H7 (cell line): ENCODE results near the gene ZDHHC8. TPM values are rescaled to one million over a fixed set of nuclear protein-coding genes. Genes with fewer than 3 reads are reported as not detected.
A peak's percentile ranks its signal among the peaks of the same experiment; 100 is the strongest.

ENCODE experiments used
- DNase-seq: peaks from one replicate; pipeline ENCODE4 v3.0.0; 2012
- H3K27me3 ChIP-seq: 2 replicates; pipeline ENCODE4 v1.6.0; 2011; ENCODE audit warnings: mild to moderate bottlenecking, low read length; ENCODE audit not compliant: control insufficient read depth, insufficient read depth
- H3K36me3 ChIP-seq: replicated peaks from 2 replicates; pipeline ENCODE4 v1.5.1; 2011; ENCODE audit warnings: low read length; ENCODE audit not compliant: control insufficient read depth, insufficient read depth
- H3K4me3 ChIP-seq: 2 replicates; pipeline ENCODE4 v1.5.1; 2011; ENCODE audit warnings: low read depth, mild to moderate bottlenecking, control low read depth, low read length, moderate library complexity; ENCODE audit not compliant: insufficient read depth
- total RNA-seq: library from RNA; depleted of rRNA; stranded (reverse); fragments of >200 nt; shearing (Covaris generic); gene quantifications from 2 replicates; pipeline ENCODE4 v1.2.3, GENCODE V29; 2014; rRNA removed

The ZDHHC8 gene, protein sequence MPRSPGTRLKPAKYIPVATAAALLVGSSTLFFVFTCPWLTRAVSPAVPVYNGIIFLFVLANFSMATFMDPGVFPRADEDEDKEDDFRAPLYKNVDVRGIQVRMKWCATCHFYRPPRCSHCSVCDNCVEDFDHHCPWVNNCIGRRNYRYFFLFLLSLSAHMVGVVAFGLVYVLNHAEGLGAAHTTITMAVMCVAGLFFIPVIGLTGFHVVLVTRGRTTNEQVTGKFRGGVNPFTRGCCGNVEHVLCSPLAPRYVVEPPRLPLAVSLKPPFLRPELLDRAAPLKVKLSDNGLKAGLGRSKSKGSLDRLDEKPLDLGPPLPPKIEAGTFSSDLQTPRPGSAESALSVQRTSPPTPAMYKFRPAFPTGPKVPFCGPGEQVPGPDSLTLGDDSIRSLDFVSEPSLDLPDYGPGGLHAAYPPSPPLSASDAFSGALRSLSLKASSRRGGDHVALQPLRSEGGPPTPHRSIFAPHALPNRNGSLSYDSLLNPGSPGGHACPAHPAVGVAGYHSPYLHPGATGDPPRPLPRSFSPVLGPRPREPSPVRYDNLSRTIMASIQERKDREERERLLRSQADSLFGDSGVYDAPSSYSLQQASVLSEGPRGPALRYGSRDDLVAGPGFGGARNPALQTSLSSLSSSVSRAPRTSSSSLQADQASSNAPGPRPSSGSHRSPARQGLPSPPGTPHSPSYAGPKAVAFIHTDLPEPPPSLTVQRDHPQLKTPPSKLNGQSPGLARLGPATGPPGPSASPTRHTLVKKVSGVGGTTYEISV
- 15.6 and 16.6 TPM in 2 replicates for total RNA-seq

DNA sequence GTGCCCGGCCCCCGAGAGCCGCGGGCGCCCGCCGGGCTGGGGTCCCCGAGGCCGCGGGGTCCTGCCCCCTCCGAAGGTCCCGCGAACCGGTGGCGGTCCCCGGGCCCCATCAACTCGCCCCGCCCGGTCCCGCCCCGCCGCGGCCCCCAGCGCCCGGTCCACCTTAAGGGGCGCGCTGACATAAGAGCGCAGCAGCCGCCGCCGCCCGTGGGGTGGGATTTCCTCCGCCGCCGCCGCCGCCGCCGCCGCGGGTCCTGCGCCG, at the start of gene ZDHHC8:
Gene ZDHHC8 (plus strand): TSS at position 208 of the 262 bp plus-strand sequence. CDS start 144 bp downstream, outside the sequence.
- DNase-seq, result peak; percentile 85

GRCh38 chr22:20083157-20083890, 48.3 kb upstream of the ZDHHC8 start:
- Histone ChIP-seq H3K27me3 (no peaks in the 10 kb centered on the region), H3K4me3 (no peak overlapping the region), H3K36me3 (peaks cover 24% of the 10 kb centered on the region)
- DNase-seq, result no peak

More for the DNA sequence above, at the start of gene ZDHHC8:
- Histone ChIP-seq H3K36me3 (peaks cover 4% of the 10 kb centered on the region), H3K4me3 (peak within 1 kb of the TSS; percentile 84), H3K27me3 (no peaks in the 10 kb centered on the region)

DNA sequence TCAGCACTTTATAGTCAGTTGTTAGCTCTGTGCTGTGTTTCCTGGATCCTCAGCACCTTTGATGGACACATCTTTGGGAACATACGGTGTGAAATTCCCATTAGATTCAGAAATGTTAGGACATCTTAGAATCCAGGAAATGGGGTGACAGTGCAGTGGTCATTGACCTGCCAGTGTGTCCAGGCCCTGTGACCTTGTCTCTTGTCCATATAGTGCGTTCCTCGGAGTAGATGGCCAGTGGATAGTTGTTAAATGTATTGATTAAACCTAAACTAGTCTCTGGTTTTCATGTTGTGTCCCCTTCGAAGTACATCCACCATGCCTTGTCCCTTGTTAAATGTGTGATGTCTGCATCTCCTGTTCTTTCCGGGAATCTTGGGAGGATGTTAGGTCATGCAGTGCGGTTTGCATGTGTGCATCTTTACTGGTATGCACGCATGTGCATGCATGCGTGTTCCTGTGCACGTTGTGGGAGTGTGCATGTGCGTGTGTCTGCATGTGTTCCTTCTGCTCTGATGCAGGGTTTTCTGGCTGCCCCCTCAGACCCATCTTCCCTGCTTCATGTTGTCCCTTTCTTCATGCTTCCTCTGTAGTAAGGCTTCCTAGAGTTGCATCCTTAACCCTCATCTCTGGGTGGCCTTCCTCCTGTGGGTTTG, 47.6 kb upstream of the ZDHHC8 start:
- no peak overlapping the region for H3K4me3 ChIP-seq
- no peak for DNase-seq
- H3K27me3 ChIP-seq, result no peaks in the 10 kb centered on the region
- peaks cover 31% of the 10 kb centered on the region for H3K36me3 ChIP-seq

GRCh38 chr22:20084547-20085413, 46.8 kb upstream of the ZDHHC8 start:
- peaks cover 38% of the 10 kb centered on the region for H3K36me3 ChIP-seq
- no peak overlapping the region for H3K4me3 ChIP-seq
- DNase-seq, result peak; percentile 95
- H3K27me3 ChIP-seq, result no peaks in the 10 kb centered on the region

DNA sequence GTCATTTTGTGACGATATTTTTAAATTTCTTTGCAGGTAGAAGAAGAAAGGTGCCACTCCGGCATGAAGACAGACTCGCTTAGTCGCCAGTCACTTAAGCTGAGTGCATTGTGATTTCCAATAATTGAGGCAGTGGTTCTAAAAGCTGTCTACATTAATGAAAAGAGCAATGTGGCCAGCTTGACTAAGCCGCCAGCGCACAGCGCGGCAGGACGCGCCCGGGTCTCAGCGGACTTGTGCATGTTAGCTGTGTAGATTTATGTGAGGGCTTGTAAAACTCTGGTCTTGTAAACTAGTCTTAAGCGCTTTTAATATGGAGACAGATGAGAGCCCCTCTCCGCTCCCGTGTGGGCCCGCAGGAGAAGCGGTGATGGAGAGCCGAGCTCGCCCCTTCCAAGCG, 46.0 kb upstream of the ZDHHC8 start:
- Histone ChIP-seq H3K36me3 (peaks cover 47% of the 10 kb centered on the region), H3K27me3 (no peaks in the 10 kb centered on the region), H3K4me3 (no peak overlapping the region)
- no peak for DNase-seq

GRCh38 chr22:20086101-20086599, 45.5 kb upstream of the ZDHHC8 start:
- Histone ChIP-seq H3K4me3 (no peak overlapping the region), H3K36me3 (peaks cover 51% of the 10 kb centered on the region)
- DNase-seq, result no peak

GRCh38 chr22:20086763-20087162, 44.8 kb upstream of the ZDHHC8 start:
- peaks cover 57% of the 10 kb centered on the region for H3K36me3 ChIP-seq
- no peak overlapping the region for H3K4me3 ChIP-seq
- DNase-seq, result no peak
- no peaks in the 10 kb centered on the region for H3K27me3 ChIP-seq

More at GRCh38 chr22:20086101-20086599, 45.5 kb upstream of the ZDHHC8 start:
- H3K27me3 ChIP-seq, result no peaks in the 10 kb centered on the region

GRCh38 chr22:20087319-20088262, 44.0 kb upstream of the ZDHHC8 start:
- Histone ChIP-seq H3K4me3 (no peak overlapping the region), H3K27me3 (no peaks in the 10 kb centered on the region), H3K36me3 (peaks cover 64% of the 10 kb centered on the region)
- DNase-seq, result no peak

- H3K36me3 ChIP-seq, result peaks cover 66% of the 10 kb centered on the region
Observed at GRCh38 chr22:20088263-20088648, 43.3 kb upstream of the ZDHHC8 start.

DNA sequence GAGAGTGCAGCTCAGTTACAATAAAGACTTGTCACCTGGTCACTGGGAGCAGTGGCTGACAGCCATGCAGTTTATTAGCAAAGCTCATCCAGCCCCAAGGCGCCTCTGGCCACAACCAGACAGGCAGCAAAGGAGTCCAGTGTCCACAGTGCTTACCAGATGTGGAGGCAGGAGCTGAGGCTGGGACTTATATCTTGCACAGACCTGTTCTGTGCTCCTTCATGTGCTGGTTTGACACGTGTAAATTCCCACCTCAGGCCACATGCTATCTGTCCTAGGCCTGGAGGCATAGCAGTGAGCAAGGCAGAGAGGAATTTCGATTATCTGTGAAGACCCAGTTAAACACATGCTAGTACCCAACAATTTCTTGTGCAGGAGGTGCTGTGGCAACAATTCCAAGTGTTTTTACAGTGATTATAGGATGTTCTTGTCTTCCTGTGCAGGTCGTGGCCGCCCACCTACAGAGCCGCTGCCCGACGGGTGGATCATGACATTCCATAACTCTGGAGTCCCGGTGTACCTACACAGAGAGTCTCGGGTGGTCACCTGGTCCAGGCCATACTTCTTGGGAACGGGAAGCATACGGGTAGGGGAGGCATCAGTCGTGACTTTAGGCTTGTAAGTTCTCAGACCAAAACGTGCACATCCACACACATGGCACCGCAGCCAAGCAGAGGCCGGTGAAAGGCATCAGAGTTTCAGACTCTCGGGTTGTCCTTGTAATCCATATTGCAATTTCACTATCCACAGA, 42.2 kb upstream of the ZDHHC8 start:
- Histone ChIP-seq H3K27me3 (no peaks in the 10 kb centered on the region), H3K36me3 (peaks cover 78% of the 10 kb centered on the region), H3K4me3 (no peak overlapping the region)
- no peak for DNase-seq

More at GRCh38 chr22:20088263-20088648, 43.3 kb upstream of the ZDHHC8 start:
- H3K4me3 ChIP-seq, result no peak overlapping the region
- no peak for DNase-seq
- no peaks in the 10 kb centered on the region for H3K27me3 ChIP-seq

GRCh38 chr22:20089977-20090729, 41.5 kb upstream of the ZDHHC8 start:
- no peak overlapping the region for H3K4me3 ChIP-seq
- H3K36me3 ChIP-seq, result peaks cover 84% of the 10 kb centered on the region
- no peak for DNase-seq
- no peaks in the 10 kb centered on the region for H3K27me3 ChIP-seq
